Sigmoid colon (tissue), 7 donors: Measurements from ENCODE around the gene BCAS4. TPM values are rescaled to one million over a fixed set of nuclear protein-coding genes. Genes with fewer than 3 reads are reported as not detected.
"Not testable (repeated sequence)": the region's sequence is repeated elsewhere in the genome, so short reads cannot be mapped to it uniquely, and the experiment has no call there.

Source experiments
- DNase-seq: peaks from one replicate; pipeline ENCODE4 v3.0.0-alpha.2; 2019
- H3K27ac ChIP-seq, 4 donors: fragments of 200-600 bp; sonication (generic); one replicate each; pipeline ENCODE4 v1.5.1; 2016 to 2019; ENCODE audit warnings: mild to moderate bottlenecking in 1 of 4
- H3K27me3 ChIP-seq, 3 donors: fragments of 200-600 bp; sonication (generic); one replicate each; pipeline ENCODE4 v1.5.1; 2019; ENCODE audit warnings: mild to moderate bottlenecking in 1 of 3
- H3K36me3 ChIP-seq, 4 donors: fragments of 200-600 bp; sonication (generic); one replicate each; pipeline ENCODE4 v1.5.1; 2016 to 2019
- H3K4me1 ChIP-seq, 4 donors: fragments of 200-600 bp; sonication (generic); one replicate each; pipeline ENCODE4 v1.5.1; 2017 to 2019
- H3K4me3 ChIP-seq, 4 donors: fragments of 200-600 bp; sonication (generic); one replicate each; pipeline ENCODE4 v1.5.1; 2017 to 2019; ENCODE audit warnings: mild to moderate bottlenecking in 2 of 4, moderate library complexity in 1 of 4
- H3K9me3 ChIP-seq, 4 donors: fragments of 200-600 bp in 3 of 4; sonication (generic) in 3 of 4; one replicate each; pipeline versions ENCODE4 v1.5.1 to v1.6.1; 2013 to 2019
- CTCF ChIP-seq, 4 experiments: fragments of 450-650 bp in 3 of 4; fragments of 200-600 bp in 1 of 4; IDR thresholded peaks; one replicate each; pipeline ENCODE4 v1.5.1; 2016 to 2019; ENCODE audit warnings: antibody characterized with exemption in 4 of 4, mild to moderate bottlenecking in 3 of 4, moderate library complexity in 2 of 4
- EP300 ChIP-seq, 4 donors: sonication (generic); formaldehyde crosslinking; IDR thresholded peaks; one replicate each; pipeline ENCODE4 v1.6.1; 2017; ENCODE audit warnings: antibody characterized with exemption in 4 of 4
- POLR2A ChIP-seq, 2 donors: fragments of 450-650 bp; IDR thresholded peaks; one replicate each; pipeline ENCODE4 v1.6.1; 2016; ENCODE audit warnings: antibody characterized with exemption in 2 of 2, mild to moderate bottlenecking in 2 of 2, moderate library complexity in 2 of 2
- POLR2AphosphoS5 ChIP-seq, 4 donors: sonication (generic); formaldehyde crosslinking; IDR thresholded peaks; one replicate each; pipeline ENCODE4 v1.6.1; 2017; ENCODE audit warnings: antibody characterized with exemption in 4 of 4
- WGBS, 2 donors: extraction: QIAGEN DNeasy Blood & Tissue Kit; methylation state at CpG; one replicate each; pipeline ENCODE4 v1.1.7; 2013; 5-methylcytosine and 5-hydroxymethylcytosine counted together
- intact Hi-C: fragments of 100-400 bp; cut with DNase I; formaldehyde crosslinking; loops from one replicate; pipeline ENCODE4 v1.15.1; 2023
- polyA plus RNA-seq, 3 donors: library from polyadenylated mRNA; stranded (reverse); fragments of 200-250 nt; gene quantifications; one replicate each; pipeline ENCODE4 v1.2.3, GENCODE V29; 2013
- total RNA-seq, 4 donors: library from RNA; depleted of rRNA; stranded (reverse); fragments of >200 nt; gene quantifications; one replicate each; pipeline ENCODE4 v1.1.0, GENCODE V29; 2016
- donor health status: healthy with polysubstance abuse.
- donor health status: Bipolar disorder and iron deficiency.
- donor health status: healthy.

BCAS4 gene
- total and polyA plus RNA-seq, 7 donors: 0.46 to 10.1 (median 3.5) TPM

GRCh38 chr20:50877232-50877743 is 82.4 kb downstream of the BCAS4 start:
- Histone ChIP-seq H3K4me1 (no peaks in the 10 kb centered on the region), H3K27ac (no peak overlapping the region), H3K27me3 (no peaks in the 10 kb centered on the region), H3K36me3 (peaks cover 0 to 8% (median 0%) of the 10 kb centered on the region in 4 donors), H3K9me3 (no peaks in the 10 kb centered on the region), H3K4me3 (no peak overlapping the region)
- intact Hi-C loops: no loop called here
- no peak for DNase-seq
- TF ChIP-seq POLR2AphosphoS5 (IDR thresholded peaks at IDR 0.05): no peak
- no peak for TF ChIP-seq CTCF (IDR thresholded peaks at IDR 0.05)
- no peak for TF ChIP-seq POLR2A (IDR thresholded peaks at IDR 0.05)
- no peak for TF ChIP-seq EP300 (IDR thresholded peaks at IDR 0.05)
- WGBS, 2 donors: 81 to 94% methylated on average over 6 of the region's 6 CpGs

- Histone ChIP-seq H3K4me1 (no peaks in the 10 kb centered on the region), H3K27ac (no peak overlapping the region), H3K36me3 (peaks cover 0 to 8% (median 0%) of the 10 kb centered on the region in 4 donors), H3K9me3 (no peaks in the 10 kb centered on the region), H3K27me3 (no peaks in the 10 kb centered on the region), H3K4me3 (no peak overlapping the region)
- intact Hi-C loops: no loop called here
- no peak for TF ChIP-seq POLR2A (IDR thresholded peaks at IDR 0.05)
- no peak for TF ChIP-seq POLR2AphosphoS5 (IDR thresholded peaks at IDR 0.05)
- WGBS, 2 donors: 92 to 93% methylated on average over 20 of the region's 20 CpGs
- DNase-seq: no peak
Observed at GRCh38 chr20:50879649-50880550, 85.0 kb downstream of the BCAS4 start.

DNA sequence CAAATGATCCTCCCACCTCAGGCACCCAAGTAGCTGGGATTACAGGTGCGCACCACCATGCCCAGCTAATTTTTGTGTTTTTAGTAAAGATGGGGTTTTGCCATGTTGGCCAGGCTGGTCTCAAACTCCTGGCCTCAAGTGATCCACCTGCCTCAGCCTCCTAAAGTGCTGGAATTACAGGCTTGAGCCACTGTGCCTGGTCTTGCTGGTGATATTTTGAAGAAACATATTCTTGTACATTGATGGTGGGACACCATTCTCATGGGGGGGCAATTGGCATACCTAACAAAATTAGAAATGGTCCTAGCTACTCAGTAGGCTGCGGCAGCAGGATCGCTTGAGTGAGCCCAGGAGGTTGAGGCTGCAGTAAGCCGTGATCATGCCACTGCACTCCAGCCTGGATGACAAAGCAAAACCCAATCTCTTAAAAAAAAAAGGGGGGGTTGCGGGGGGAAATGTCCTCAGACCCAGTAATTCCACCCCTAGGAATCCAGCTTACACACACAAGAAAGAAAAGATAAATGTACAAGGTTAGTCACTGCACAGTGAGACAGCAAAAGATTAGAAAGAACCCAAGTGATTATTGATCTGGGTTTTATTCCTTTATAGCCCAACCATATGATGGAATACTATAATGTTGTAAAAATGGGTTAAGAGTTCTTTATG is 87.0 kb downstream of the BCAS4 start:
- WGBS, 2 donors: 96 to 97% methylated on average over 5 of the region's 5 CpGs
- H3K9me3 ChIP-seq, H3K27ac ChIP-seq, DNase-seq, H3K27me3 ChIP-seq, H3K36me3 ChIP-seq, intact Hi-C loops, H3K4me1 ChIP-seq, H3K4me3 ChIP-seq: not testable (repeated sequence)

DNA sequence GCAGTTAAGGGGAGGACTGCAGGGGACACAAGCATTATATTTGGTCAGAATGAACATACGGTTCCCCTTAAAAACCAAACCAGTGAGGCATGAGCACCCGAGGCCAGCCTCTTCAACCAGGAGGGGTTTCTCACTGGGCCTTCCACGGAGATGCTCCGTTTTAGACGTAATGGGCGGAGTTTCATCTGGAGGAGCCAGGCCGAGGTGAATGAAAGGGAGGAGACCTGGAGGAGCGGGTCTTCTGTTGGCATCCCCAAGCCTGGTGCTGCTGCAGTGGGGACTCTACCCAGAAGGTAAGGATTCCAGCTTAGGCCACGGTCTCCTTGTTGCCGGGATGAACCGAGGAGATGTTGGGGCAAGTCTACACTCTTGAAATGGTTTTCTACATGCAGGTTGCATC is 89.0 kb downstream of the BCAS4 start:
- intact Hi-C loops: no loop called here
- no peaks in the 10 kb centered on the region for H3K4me1 ChIP-seq
- H3K4me3 ChIP-seq: no peak overlapping the region
- WGBS, 2 donors: 91 to 95% methylated on average over 11 of the region's 11 CpGs
- no peaks in the 10 kb centered on the region for H3K9me3 ChIP-seq
- H3K27me3 ChIP-seq: no peaks in the 10 kb centered on the region
- H3K36me3 ChIP-seq: peaks cover 0 to 17% (median under 1%) of the 10 kb centered on the region in 4 donors
- H3K27ac ChIP-seq: no peak overlapping the region
- TF ChIP-seq CTCF (IDR thresholded peaks at IDR 0.05): no peak
- no peak for TF ChIP-seq POLR2A (IDR thresholded peaks at IDR 0.05)
- TF ChIP-seq POLR2AphosphoS5 (IDR thresholded peaks at IDR 0.05): no peak
- no peak for TF ChIP-seq EP300 (IDR thresholded peaks at IDR 0.05)
- no peak for DNase-seq

GRCh38 chr20:50885068-50885467 is 90.2 kb downstream of the BCAS4 start:
- WGBS, 2 donors: 80 to 88% methylated on average over 7 of the region's 7 CpGs

More at GRCh38 chr20:50885068-50885467, 90.2 kb downstream of the BCAS4 start:
- no peaks in the 10 kb centered on the region for H3K4me1 ChIP-seq
- no peak overlapping the region for H3K4me3 ChIP-seq
- no peak for DNase-seq
- H3K9me3 ChIP-seq: no peaks in the 10 kb centered on the region
- H3K36me3 ChIP-seq: peaks cover 0 to 27% (median 8%) of the 10 kb centered on the region in 4 donors
- no peak overlapping the region for H3K27ac ChIP-seq
- intact Hi-C loops: no loop called here
- H3K27me3 ChIP-seq: no peaks in the 10 kb centered on the region
- no peak for TF ChIP-seq CTCF (IDR thresholded peaks at IDR 0.05)
- TF ChIP-seq EP300 (IDR thresholded peaks at IDR 0.05): no peak
- TF ChIP-seq POLR2A (IDR thresholded peaks at IDR 0.05): no peak
- no peak for TF ChIP-seq POLR2AphosphoS5 (IDR thresholded peaks at IDR 0.05)
